Small intestine (tissue), 7 donors: Measurements from ENCODE around the gene CEP164. TPM values are rescaled to one million over a fixed set of nuclear protein-coding genes. Genes with fewer than 3 reads are reported as not detected.

ENCODE experiments used
- DNase-seq, 2 donors: peaks; one replicate each; pipeline versions ENCODE4 v3.0.0 to v3.0.0-alpha.2; 2013
- FAIRE-seq: peaks from 2 replicates; lab custom pipeline; 2012; peaks lifted over from hg19 to GRCh38; lab: Jason Lieb, UNC
- H3K27ac ChIP-seq, 3 donors: one replicate each; pipeline ENCODE4 v1.5.1; 2013; ENCODE audit warnings: low read length in 2 of 3, mild to moderate bottlenecking in 2 of 3, control low read depth in 1 of 3, inconsistent platforms in 1 of 3, low read depth in 1 of 3, moderate library complexity in 1 of 3
- H3K27me3 ChIP-seq, 3 donors: one replicate each; pipeline ENCODE4 v1.6.1; 2013; ENCODE audit warnings: low read length in 3 of 3, inconsistent platforms in 1 of 3; ENCODE audit not compliant: control insufficient read depth in 3 of 3, insufficient read depth in 3 of 3
- H3K36me3 ChIP-seq, 3 donors: one replicate each; pipeline ENCODE4 v1.6.1; 2013; ENCODE audit warnings: low read length in 3 of 3, inconsistent platforms in 1 of 3, low read depth in 1 of 3, mild to moderate bottlenecking in 1 of 3, moderate library complexity in 1 of 3; ENCODE audit not compliant: control insufficient read depth in 3 of 3, insufficient read depth in 2 of 3
- H3K4me1 ChIP-seq, 3 donors: one replicate each; pipeline ENCODE4 v1.6.1; 2013; ENCODE audit warnings: low read length in 2 of 3, inconsistent platforms in 1 of 3, low read depth in 1 of 3, mild to moderate bottlenecking in 1 of 3, moderate library complexity in 1 of 3; ENCODE audit not compliant: control insufficient read depth in 3 of 3, insufficient read depth in 2 of 3
- H3K4me3 ChIP-seq, 3 donors: one replicate each; pipeline ENCODE4 v1.5.1; 2013; ENCODE audit warnings: low read length in 3 of 3, control low read depth in 1 of 3, inconsistent platforms in 1 of 3, low read depth in 1 of 3, mild to moderate bottlenecking in 1 of 3, moderate library complexity in 1 of 3
- H3K9me3 ChIP-seq, 2 donors: one replicate each; pipeline ENCODE4 v1.6.1; 2013; ENCODE audit warnings: low read depth in 1 of 2, low read length in 1 of 2; ENCODE audit not compliant: control insufficient read depth in 2 of 2, insufficient read depth in 1 of 2
- WGBS, 3 donors: extraction: QIAGEN DNeasy Blood & Tissue Kit; methylation state at CpG; one replicate each; pipeline ENCODE4 v1.1.7; 2013; 5-methylcytosine and 5-hydroxymethylcytosine counted together
- polyA plus RNA-seq, 4 donors: library from polyadenylated mRNA; stranded (reverse) in 3 of 4; unstranded in 1 of 4; fragments of 200-250 nt in 3 of 4; fragments of 120-200 nt in 1 of 4; gene quantifications; one replicate each; pipeline versions ENCODE4 v1.2.1 to v1.2.3, GENCODE V29; 2013
- donor health status: healthy with polysubstance abuse.
- donor health status: control.
- donor health status: control.
- donor health status: Bipolar disorder and iron deficiency.
- donor health status: healthy.

Gene CEP164
- polyA plus RNA-seq, 4 donors, result 2.9 to 23.9 (median 8.8) TPM

DNA sequence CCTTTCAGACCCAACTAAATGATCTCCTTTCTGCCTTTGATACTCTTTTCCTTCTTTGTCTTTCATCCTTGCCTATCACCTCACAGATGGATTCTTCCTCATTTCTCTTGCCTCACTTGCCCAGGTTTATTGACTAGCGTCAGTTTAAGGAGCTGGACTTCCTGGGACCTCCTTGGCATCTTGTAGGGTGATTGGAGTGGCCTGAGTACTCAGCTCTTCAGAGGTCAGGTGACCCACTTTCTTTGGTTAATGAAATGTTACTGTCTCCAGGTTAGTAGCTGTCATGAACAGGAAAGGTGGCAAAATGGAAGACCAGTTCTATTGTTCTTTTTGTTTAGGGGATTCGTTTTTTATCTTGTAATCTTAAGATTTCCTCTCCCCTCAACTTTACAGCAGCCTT lies 41.1 kb upstream of the CEP164 start:
- H3K4me1 ChIP-seq, result peaks cover 0 to 20% (median 2%) of the 10 kb centered on the region in 3 donors
- no peaks in the 10 kb centered on the region for H3K9me3 ChIP-seq
- no peak overlapping the region for H3K4me3 ChIP-seq
- H3K27ac ChIP-seq, result no peak overlapping the region
- no peaks in the 10 kb centered on the region for H3K27me3 ChIP-seq
- 55 to 63% (median 62%) methylated on average over 2 of the region's 2 CpGs for WGBS, 3 donors
- peaks cover 7 to 59% (median 23%) of the 10 kb centered on the region in 3 donors for H3K36me3 ChIP-seq
- FAIRE-seq, result no peak
- DNase-seq, result no peak

DNA sequence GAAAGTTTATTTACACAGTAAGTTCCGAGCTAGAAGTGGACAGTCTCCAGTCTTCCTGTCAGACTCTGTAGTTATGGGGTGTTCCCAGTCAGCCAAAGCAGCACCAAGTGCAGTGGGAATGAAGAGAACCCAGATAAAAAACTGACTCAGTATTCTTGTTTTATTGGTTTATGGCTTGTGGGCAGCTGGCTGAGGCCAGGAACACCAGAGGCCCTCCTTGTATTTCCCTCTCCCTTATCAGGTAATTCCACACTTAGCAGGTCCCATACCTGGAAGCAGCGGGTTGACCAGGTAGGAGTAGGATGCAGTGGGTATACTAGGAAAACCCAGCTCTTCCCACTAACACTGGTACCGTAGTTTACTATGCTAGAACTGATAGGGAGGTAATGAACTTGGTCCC lies 40.0 kb upstream of the CEP164 start:
- H3K9me3 ChIP-seq, result no peaks in the 10 kb centered on the region
- H3K27me3 ChIP-seq, result no peaks in the 10 kb centered on the region
- no peak for FAIRE-seq
- H3K4me3 ChIP-seq, result no peak overlapping the region
- DNase-seq, result peak; percentile 73 to 76
- peaks cover 0 to 20% (median 2%) of the 10 kb centered on the region in 3 donors for H3K4me1 ChIP-seq
- peaks cover 2 to 54% (median 13%) of the 10 kb centered on the region in 3 donors for H3K36me3 ChIP-seq
- WGBS, 3 donors, result 18 to 66% (median 35%) methylated on average over 3 of the region's 3 CpGs
- H3K27ac ChIP-seq, result peak overlapping the region in 1 of 3 donors; percentile 53

DNA sequence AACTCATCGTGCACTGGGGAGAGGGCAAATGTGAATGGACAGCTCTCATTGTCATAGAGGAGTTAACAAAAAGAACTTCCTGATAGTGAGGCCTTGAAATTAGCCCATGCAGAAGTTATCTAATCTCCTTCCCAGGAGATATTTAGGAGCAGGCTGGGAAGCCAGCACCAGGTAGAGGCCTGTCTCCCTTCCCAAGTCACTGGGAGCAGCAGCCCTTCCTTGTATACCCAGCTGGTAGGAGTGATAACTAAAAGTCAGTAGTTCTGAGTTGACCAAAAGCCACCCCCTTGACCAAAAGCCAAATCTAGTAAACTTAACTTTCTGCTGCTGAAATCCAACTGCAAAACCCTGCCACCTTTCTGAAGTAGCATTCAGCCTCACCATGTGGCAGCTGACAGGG lies 37.9 kb upstream of the CEP164 start:
- H3K27ac ChIP-seq, result no peak overlapping the region
- peaks cover 0 to 20% (median 2%) of the 10 kb centered on the region in 3 donors for H3K4me1 ChIP-seq
- peaks cover 2 to 55% (median 12%) of the 10 kb centered on the region in 3 donors for H3K36me3 ChIP-seq
- FAIRE-seq (no peak), DNase-seq (no peak)
- H3K27me3 ChIP-seq, result no peaks in the 10 kb centered on the region
- H3K9me3 ChIP-seq, result no peaks in the 10 kb centered on the region
- H3K4me3 ChIP-seq, result no peak overlapping the region
- 84 to 100% (median 89%) methylated on average over 1 of the region's 1 CpG for WGBS, 3 donors

DNA sequence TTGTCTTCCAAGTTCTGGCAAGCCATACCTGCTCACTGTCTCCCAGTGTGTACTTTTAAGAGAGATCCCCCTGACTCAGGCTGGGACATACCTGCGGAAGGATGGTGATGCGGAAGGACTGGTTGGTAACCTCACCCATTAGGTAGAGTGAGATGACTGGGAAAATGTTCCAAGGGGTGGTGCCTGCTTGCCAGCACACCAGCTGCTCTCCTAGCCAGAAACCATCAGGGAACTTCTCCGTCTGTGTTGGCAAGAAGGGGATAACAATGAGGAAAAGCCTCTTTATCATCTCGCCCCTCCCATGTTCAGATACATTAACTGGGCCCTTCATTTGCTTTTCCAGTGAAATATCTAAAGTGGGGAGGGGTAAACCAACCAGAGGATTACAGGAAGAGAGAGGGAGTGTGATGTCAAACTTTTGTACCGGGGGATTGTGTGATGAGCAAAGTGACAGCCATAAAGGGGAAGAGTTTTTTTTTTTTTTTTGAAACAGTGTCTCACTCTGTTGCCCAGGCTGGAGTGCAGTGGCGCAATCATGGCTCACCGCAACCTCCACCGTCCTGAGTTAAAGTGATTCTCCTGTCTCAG lies 36.8 kb upstream of the CEP164 start, which contains the start of gene BACE1-AS:
Gene BACE1-AS (plus strand): TSS at position 538 of the 588 bp plus-strand sequence.
- H3K4me3 ChIP-seq, result no peak within 1 kb of the TSS
- 88 to 91% (median 89%) methylated on average over 8 of the region's 8 CpGs for WGBS, 3 donors
- no peaks in the 10 kb centered on the region for H3K9me3 ChIP-seq
- no peaks in the 10 kb centered on the region for H3K27me3 ChIP-seq
- H3K27ac ChIP-seq, result no peak within 1 kb of the TSS
- H3K36me3 ChIP-seq, result peaks cover 2 to 62% (median 10%) of the 10 kb centered on the region in 3 donors
- peak in 1 of 2 donors; percentile 16 for DNase-seq
- no peak for FAIRE-seq
- H3K4me1 ChIP-seq, result peaks cover 0 to 20% (median 2%) of the 10 kb centered on the region in 3 donors

DNA sequence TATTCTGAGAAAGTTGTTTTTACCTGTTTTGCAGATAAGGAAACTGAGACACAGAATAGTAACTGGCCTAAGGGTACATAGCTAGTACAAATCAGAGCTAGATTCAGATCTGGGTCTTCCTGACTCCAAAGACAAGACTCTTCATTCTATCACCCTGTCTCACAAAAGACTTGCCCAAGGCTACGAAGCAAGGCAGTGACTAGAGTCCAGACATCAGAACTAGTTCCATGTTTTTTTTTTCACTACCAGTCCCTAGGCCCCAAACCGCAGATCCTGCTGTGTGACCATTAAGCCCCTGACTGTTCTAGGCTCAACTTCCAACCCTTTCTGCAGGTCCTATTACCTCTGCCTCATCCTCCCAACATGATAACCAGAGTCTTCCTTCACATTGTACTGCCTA lies 35.0 kb upstream of the CEP164 start:
- WGBS, 3 donors, result 97 to 98% (median 98%) methylated on average over 2 of the region's 2 CpGs
- H3K27ac ChIP-seq, result no peak overlapping the region

DNA sequence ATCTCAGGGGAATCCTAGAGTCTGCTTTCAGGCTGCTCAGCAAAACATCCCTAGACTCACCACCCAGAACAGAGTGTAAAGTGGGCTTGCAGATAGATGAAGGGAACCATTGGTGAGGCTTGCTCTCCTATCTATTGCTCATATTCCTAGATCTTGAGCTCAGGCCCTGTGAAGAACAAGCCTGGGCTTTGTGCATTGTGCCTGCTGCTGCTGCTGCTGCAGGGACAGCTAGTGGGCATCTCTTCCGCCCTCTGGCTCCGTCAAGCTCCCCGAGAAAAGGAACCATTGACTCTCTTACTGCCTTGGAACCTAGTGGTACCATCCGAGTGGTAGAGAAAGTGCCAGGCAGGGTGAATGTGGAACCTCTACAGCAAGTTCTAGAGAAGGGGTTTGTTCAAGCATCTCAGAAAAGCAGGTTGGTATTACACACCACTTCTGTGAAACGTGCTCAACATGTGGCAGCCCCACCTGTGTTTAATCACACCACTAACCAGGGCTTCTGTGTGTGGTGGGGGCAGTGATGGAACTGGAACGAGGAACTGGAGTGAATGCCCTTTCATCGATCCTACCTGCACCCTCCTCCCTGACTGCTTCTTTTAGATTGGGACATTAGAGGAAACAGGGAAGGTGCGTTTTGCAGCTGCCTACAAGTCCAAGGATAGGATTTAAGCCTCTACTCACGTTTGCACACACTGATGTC lies 32.1 kb upstream of the CEP164 start:
- H3K36me3 ChIP-seq, result peaks cover 0 to 53% (median 0%) of the 10 kb centered on the region in 3 donors
- no peaks in the 10 kb centered on the region for H3K27me3 ChIP-seq
- DNase-seq, result no peak
- no peaks in the 10 kb centered on the region for H3K9me3 ChIP-seq
- 81 to 88% (median 84%) methylated on average over 9 of the region's 9 CpGs for whole genome bisulfite sequencing, 3 donors
- no peak overlapping the region for H3K27ac ChIP-seq
- FAIRE-seq, result no peak
- peaks cover 0 to 25% (median 0%) of the 10 kb centered on the region in 3 donors for H3K4me1 ChIP-seq
- no peak overlapping the region for H3K4me3 ChIP-seq

More for the DNA sequence above, 35.0 kb upstream of the CEP164 start:
- Histone ChIP-seq H3K36me3 (peaks cover 0 to 70% (median 7%) of the 10 kb centered on the region in 3 donors), H3K27me3 (no peaks in the 10 kb centered on the region), H3K4me1 (peaks cover 0 to 9% (median 2%) of the 10 kb centered on the region in 3 donors), H3K4me3 (no peak overlapping the region), H3K9me3 (no peaks in the 10 kb centered on the region)
- FAIRE-seq, result no peak
- DNase-seq, result no peak

DNA sequence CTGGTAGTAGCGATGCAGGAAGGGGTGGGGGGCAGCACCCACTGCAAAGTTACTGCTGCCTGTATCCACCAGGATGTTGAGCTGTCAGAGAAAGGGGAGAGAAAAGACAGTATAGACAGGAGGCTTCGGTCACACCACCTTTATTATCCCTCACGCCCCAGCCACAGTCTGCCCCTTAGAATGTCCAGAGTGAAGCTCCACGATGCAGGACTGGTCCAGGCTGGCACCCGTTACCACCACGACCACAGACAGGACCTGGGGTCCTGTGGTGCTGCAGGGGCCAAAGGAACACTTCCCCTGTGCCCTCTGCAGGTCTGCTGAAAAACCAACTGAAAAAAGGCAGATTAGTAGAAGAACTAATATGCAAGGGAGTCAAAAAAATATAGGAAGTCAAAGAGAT lies 30.8 kb upstream of the CEP164 start:
- H3K36me3 ChIP-seq, result peaks cover 0 to 41% (median 0%) of the 10 kb centered on the region in 3 donors
- FAIRE-seq (no peak), DNase-seq (no peak)
- peaks cover 0 to 30% (median 0%) of the 10 kb centered on the region in 3 donors for H3K4me1 ChIP-seq
- no peaks in the 10 kb centered on the region for H3K9me3 ChIP-seq
- no peaks in the 10 kb centered on the region for H3K27me3 ChIP-seq
- no peak overlapping the region for H3K27ac ChIP-seq
- H3K4me3 ChIP-seq, result no peak overlapping the region
- 80 to 96% (median 89%) methylated on average over 6 of the region's 6 CpGs for WGBS, 3 donors

DNA sequence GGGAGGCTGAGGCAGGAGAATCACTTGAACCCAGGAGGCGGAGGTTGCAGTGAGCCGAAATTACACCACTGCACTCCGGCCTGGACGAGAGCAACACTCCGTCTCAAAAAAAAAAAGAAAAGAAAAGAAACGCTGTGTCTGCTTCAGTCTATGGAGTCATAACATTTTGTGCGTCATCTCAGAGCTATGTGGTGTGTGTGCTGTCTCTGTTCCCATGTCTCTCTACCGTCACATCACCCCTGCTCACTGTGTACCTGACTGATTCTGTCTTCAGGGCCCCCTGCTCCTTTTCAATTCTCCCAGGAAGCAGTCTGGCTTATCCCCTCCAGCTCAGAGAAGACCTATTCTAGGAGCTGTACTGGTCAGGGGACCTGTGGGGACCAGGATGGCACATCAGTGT lies 29.5 kb upstream of the CEP164 start:
- H3K4me1 ChIP-seq, result peaks cover 0 to 33% (median 0%) of the 10 kb centered on the region in 3 donors
- H3K4me3 ChIP-seq, result no peak overlapping the region
- H3K36me3 ChIP-seq, result peaks cover 0 to 35% (median 0%) of the 10 kb centered on the region in 3 donors
- 91 to 97% (median 97%) methylated on average over 8 of the region's 8 CpGs for WGBS, 3 donors
- DNase-seq, result no peak
- no peak overlapping the region for H3K27ac ChIP-seq
- no peaks in the 10 kb centered on the region for H3K9me3 ChIP-seq
- no peak for FAIRE-seq
- no peaks in the 10 kb centered on the region for H3K27me3 ChIP-seq
